ENCODE results near the gene PINLYP.

The PINLYP gene

DNA sequence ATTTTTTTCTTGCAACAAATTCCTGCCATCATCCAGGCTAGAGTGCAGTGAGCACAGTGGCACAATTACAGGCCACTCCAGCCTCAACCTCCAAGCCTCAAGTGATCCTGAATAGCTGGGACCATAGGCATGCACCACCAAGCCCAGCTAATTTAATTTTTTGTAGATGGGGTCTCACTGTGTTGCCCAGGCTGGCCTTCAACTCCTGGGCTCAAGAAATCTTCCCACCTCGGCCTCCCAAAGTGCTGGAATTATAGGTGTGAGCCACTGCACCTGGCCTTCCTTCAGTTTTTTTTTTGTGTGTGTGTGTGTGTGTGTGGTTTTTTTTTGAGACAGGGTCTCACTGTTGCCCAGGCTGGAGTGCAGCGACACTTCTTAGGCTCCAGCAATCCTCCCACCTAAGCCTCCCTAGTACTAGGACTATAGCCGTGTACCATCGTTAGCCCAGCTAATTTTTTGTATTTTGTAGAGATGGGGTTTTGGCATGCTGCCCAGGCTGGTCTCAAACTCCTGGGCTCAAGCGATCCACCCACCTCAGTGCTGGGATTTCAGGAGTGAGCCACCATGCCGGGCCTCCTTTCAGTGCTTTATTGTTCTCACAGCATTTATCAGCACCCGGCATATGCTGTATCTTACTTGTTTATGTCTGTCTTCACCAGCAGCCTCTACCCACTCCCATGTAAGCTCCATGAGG is 30.4 kb downstream of the PINLYP start:
- no peak overlapping the region for H3K27ac ChIP-seq (ENCODE audit: low read depth in 2 of 2, low read length in 2 of 2)
- no peak overlapping the region for H3K4me3 ChIP-seq (ENCODE audit: low read length in 2 of 2)

GRCh38 chr19:43606569-43607229 is 31.1 kb downstream of the PINLYP start:
- no peak overlapping the region for H3K27ac ChIP-seq (ENCODE audit: low read depth in 2 of 2, low read length in 2 of 2)
- H3K9me3 ChIP-seq (ENCODE audit: control insufficient read depth in 2 of 2, low read length in 2 of 2) = no peaks in the 10 kb centered on the region
- H3K4me1 ChIP-seq (ENCODE audit: control insufficient read depth in 2 of 2, insufficient read depth in 2 of 2, low read length in 2 of 2) = no peaks in the 10 kb centered on the region
- H3K36me3 ChIP-seq (ENCODE audit: control insufficient read depth in 2 of 2, insufficient read depth in 2 of 2, low read length in 2 of 2) = peaks cover 0 to 6% of the 10 kb centered on the region in 2 donors
- H3K9ac ChIP-seq (ENCODE audit: low read depth in 1 of 2, low read length in 2 of 2) = no peak overlapping the region
- H3K4me3 ChIP-seq (ENCODE audit: low read length in 2 of 2) = no peak overlapping the region
- no peaks in the 10 kb centered on the region for H3K27me3 ChIP-seq (ENCODE audit: control insufficient read depth in 2 of 2, insufficient read depth in 2 of 2, low read length in 2 of 2)

More for the DNA sequence above, 30.4 kb downstream of the PINLYP start:
- Histone ChIP-seq H3K36me3 (ENCODE audit: control insufficient read depth in 2 of 2, insufficient read depth in 2 of 2, low read length in 2 of 2) (peaks cover 4 to 8% of the 10 kb centered on the region in 2 donors), H3K4me1 (ENCODE audit: control insufficient read depth in 2 of 2, insufficient read depth in 2 of 2, low read length in 2 of 2) (no peaks in the 10 kb centered on the region), H3K27me3 (ENCODE audit: control insufficient read depth in 2 of 2, insufficient read depth in 2 of 2, low read length in 2 of 2) (no peaks in the 10 kb centered on the region), H3K9me3 (ENCODE audit: control insufficient read depth in 2 of 2, low read length in 2 of 2) (no peaks in the 10 kb centered on the region), H3K9ac (ENCODE audit: low read depth in 1 of 2, low read length in 2 of 2) (no peak overlapping the region)

DNA sequence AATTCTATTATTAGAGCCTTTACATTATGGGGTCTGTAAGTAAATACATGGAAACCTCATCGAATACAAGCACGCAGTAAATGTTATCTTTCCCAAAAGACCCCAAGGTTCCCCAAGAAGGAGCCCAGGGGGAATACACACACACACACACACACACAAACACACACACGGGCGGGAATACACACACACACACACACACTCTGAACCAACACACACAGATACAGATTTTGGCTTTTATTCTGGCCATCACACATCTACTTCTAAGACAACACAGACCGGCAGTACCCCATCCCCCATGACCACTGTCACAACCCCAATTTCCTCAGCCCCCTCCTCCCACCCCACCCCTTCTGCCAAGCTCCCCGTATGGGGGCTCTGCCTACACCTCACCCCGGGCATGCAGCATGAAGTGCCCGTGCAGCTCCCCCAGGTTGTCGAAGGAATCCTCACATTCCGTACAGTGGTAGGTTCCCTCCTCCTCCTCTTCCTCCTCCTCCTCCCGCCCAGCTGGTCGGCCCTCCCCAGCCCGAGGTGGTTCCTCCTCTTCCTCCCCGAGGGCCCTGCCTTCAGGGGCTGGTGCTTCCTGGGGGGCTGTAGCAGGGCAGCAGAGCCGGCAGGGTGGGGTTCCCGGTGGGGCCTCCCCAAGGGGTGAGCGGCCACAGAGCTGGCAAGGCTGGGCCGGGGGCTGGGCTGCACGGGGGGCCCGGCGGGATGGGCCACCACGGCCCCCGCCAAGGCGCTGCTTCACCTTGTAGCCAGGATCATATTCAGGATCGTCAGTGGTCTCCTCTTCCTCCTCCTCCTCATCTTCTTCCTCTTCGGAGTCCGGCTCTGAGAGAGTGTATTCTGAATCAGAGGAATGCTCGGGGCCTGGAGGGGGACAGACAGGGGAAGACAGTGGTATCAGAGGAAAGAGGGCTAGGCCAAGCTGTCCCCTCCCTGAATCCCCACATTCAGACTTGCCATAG is 31.9 kb downstream of the PINLYP start:
- Histone ChIP-seq H3K4me1 (ENCODE audit: control insufficient read depth in 2 of 2, insufficient read depth in 2 of 2, low read length in 2 of 2) (no peaks in the 10 kb centered on the region), H3K4me3 (ENCODE audit: low read length in 2 of 2) (no peak overlapping the region), H3K9ac (ENCODE audit: low read depth in 1 of 2, low read length in 2 of 2) (no peak overlapping the region), H3K36me3 (ENCODE audit: control insufficient read depth in 2 of 2, insufficient read depth in 2 of 2, low read length in 2 of 2) (peaks cover 0 to 12% of the 10 kb centered on the region in 2 donors), H3K27ac (ENCODE audit: low read depth in 2 of 2, low read length in 2 of 2) (no peak overlapping the region), H3K9me3 (ENCODE audit: control insufficient read depth in 2 of 2, low read length in 2 of 2) (no peaks in the 10 kb centered on the region), H3K27me3 (ENCODE audit: control insufficient read depth in 2 of 2, insufficient read depth in 2 of 2, low read length in 2 of 2) (no peaks in the 10 kb centered on the region)

DNA sequence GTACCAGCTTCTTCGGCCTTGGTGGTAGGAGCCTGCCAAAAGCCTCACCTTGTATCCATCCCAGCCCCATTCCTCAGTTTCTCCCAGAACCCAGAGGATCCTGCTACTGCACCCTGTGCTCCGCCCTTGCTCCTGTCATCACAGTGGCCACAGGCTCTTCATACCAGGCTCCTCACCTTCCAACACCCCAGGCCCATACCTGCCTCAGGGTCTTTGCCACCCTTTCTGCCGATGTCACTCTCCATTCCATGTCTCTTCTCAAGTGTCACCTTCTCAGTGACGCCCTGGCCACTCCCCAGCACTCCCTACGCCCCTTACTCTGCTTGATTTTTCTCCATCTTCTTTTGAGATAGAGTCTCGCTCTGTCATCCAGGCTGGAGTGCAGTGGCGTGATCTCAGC is 34.3 kb downstream of the PINLYP start:
- H3K36me3 ChIP-seq (ENCODE audit: control insufficient read depth in 2 of 2, insufficient read depth in 2 of 2, low read length in 2 of 2) = peaks cover 0 to 20% of the 10 kb centered on the region in 2 donors

DNA sequence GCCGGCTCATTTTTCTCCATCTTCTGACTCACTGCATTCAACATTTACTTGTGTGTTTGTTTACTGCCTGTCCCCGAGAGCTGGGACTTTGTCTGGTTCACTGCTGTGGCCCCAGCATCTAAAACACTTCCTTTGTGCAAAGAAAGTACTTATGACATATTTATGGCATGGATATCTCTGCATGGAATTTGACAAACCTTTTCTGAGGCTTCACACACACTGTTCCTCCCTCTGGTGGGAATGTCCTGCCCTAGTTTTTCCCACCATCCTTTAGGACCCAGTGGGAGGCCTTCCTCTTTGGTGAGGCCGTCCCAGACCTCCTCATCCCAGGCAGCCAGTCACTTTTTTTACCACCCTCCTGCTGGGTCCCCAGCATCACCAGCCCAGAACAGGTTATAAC is 34.9 kb downstream of the PINLYP start:
- H3K36me3 ChIP-seq (ENCODE audit: control insufficient read depth in 2 of 2, insufficient read depth in 2 of 2, low read length in 2 of 2) = peaks cover 0 to 20% of the 10 kb centered on the region in 2 donors
- H3K9me3 ChIP-seq (ENCODE audit: control insufficient read depth in 2 of 2, low read length in 2 of 2) = no peaks in the 10 kb centered on the region
- no peak overlapping the region for H3K4me3 ChIP-seq (ENCODE audit: low read length in 2 of 2)
- no peaks in the 10 kb centered on the region for H3K27me3 ChIP-seq (ENCODE audit: control insufficient read depth in 2 of 2, insufficient read depth in 2 of 2, low read length in 2 of 2)
- no peak overlapping the region for H3K27ac ChIP-seq (ENCODE audit: low read depth in 2 of 2, low read length in 2 of 2)
- H3K9ac ChIP-seq (ENCODE audit: low read depth in 1 of 2, low read length in 2 of 2) = no peak overlapping the region
- no peaks in the 10 kb centered on the region for H3K4me1 ChIP-seq (ENCODE audit: control insufficient read depth in 2 of 2, insufficient read depth in 2 of 2, low read length in 2 of 2)

More for the DNA sequence above, 34.3 kb downstream of the PINLYP start:
- Histone ChIP-seq H3K27ac (ENCODE audit: low read depth in 2 of 2, low read length in 2 of 2) (no peak overlapping the region), H3K4me3 (ENCODE audit: low read length in 2 of 2) (no peak overlapping the region), H3K9ac (ENCODE audit: low read depth in 1 of 2, low read length in 2 of 2) (no peak overlapping the region), H3K4me1 (ENCODE audit: control insufficient read depth in 2 of 2, insufficient read depth in 2 of 2, low read length in 2 of 2) (no peaks in the 10 kb centered on the region), H3K27me3 (ENCODE audit: control insufficient read depth in 2 of 2, insufficient read depth in 2 of 2, low read length in 2 of 2) (no peaks in the 10 kb centered on the region), H3K9me3 (ENCODE audit: control insufficient read depth in 2 of 2, low read length in 2 of 2) (no peaks in the 10 kb centered on the region)

- Histone ChIP-seq H3K27me3 (ENCODE audit: control insufficient read depth in 2 of 2, insufficient read depth in 2 of 2, low read length in 2 of 2) (no peaks in the 10 kb centered on the region), H3K4me3 (ENCODE audit: low read length in 2 of 2) (no peak within 1 kb of the TSS), H3K9ac (ENCODE audit: low read depth in 1 of 2, low read length in 2 of 2) (no peak within 1 kb of the TSS), H3K27ac (ENCODE audit: low read depth in 2 of 2, low read length in 2 of 2) (no peak within 1 kb of the TSS), H3K4me1 (ENCODE audit: control insufficient read depth in 2 of 2, insufficient read depth in 2 of 2, low read length in 2 of 2) (no peaks in the 10 kb centered on the region), H3K36me3 (ENCODE audit: control insufficient read depth in 2 of 2, insufficient read depth in 2 of 2, low read length in 2 of 2) (peaks cover 0 to 20% of the 10 kb centered on the region in 2 donors), H3K9me3 (ENCODE audit: control insufficient read depth in 2 of 2, low read length in 2 of 2) (no peaks in the 10 kb centered on the region)
Observed at GRCh38 chr19:43611788-43612187, 36.2 kb downstream of the PINLYP start, which contains the start of gene SRRM5. SRRM5 (plus strand) TSS chr19:43612088; CDS start chr19:43612122, 34 bp downstream.

DNA sequence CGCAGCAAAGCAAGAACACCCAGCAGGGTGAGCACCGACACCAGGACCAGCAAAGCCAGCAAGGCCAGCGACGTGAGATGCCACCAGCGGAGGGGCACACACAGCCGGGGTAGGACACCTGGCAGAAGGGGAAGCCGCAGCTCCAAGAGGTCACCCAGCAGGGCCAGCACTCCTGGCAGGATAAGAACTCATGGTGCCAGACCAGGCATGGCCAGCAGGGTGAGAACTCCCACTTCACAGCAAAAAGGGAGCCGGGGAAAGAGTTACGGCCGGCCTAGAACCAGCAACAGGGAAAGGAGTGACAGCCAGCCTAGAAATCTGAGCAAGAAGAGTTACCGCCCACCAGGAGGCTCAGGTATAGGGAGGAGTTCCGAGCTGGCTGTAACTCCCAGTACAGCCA is 36.8 kb downstream of the PINLYP start:
- Histone ChIP-seq H3K9me3 (ENCODE audit: control insufficient read depth in 2 of 2, low read length in 2 of 2) (no peaks in the 10 kb centered on the region), H3K36me3 (ENCODE audit: control insufficient read depth in 2 of 2, insufficient read depth in 2 of 2, low read length in 2 of 2) (peaks cover 0 to 17% of the 10 kb centered on the region in 2 donors), H3K4me1 (ENCODE audit: control insufficient read depth in 2 of 2, insufficient read depth in 2 of 2, low read length in 2 of 2) (no peaks in the 10 kb centered on the region), H3K27ac (ENCODE audit: low read depth in 2 of 2, low read length in 2 of 2) (no peak overlapping the region), H3K27me3 (ENCODE audit: control insufficient read depth in 2 of 2, insufficient read depth in 2 of 2, low read length in 2 of 2) (no peaks in the 10 kb centered on the region), H3K4me3 (ENCODE audit: low read length in 2 of 2) (no peak overlapping the region), H3K9ac (ENCODE audit: low read depth in 1 of 2, low read length in 2 of 2) (no peak overlapping the region)

- Histone ChIP-seq H3K27ac (ENCODE audit: low read depth in 2 of 2, low read length in 2 of 2) (no peak overlapping the region), H3K4me3 (ENCODE audit: low read length in 2 of 2) (no peak overlapping the region), H3K27me3 (ENCODE audit: control insufficient read depth in 2 of 2, insufficient read depth in 2 of 2, low read length in 2 of 2) (no peaks in the 10 kb centered on the region), H3K9me3 (ENCODE audit: control insufficient read depth in 2 of 2, low read length in 2 of 2) (no peaks in the 10 kb centered on the region), H3K9ac (ENCODE audit: low read depth in 1 of 2, low read length in 2 of 2) (no peak overlapping the region), H3K4me1 (ENCODE audit: control insufficient read depth in 2 of 2, insufficient read depth in 2 of 2, low read length in 2 of 2) (peaks cover 8 to 12% of the 10 kb centered on the region in 2 donors), H3K36me3 (ENCODE audit: control insufficient read depth in 2 of 2, insufficient read depth in 2 of 2, low read length in 2 of 2) (peaks cover 0 to 15% of the 10 kb centered on the region in 2 donors)
Observed at GRCh38 chr19:43616306-43616705, 40.7 kb downstream of the PINLYP start.

DNA sequence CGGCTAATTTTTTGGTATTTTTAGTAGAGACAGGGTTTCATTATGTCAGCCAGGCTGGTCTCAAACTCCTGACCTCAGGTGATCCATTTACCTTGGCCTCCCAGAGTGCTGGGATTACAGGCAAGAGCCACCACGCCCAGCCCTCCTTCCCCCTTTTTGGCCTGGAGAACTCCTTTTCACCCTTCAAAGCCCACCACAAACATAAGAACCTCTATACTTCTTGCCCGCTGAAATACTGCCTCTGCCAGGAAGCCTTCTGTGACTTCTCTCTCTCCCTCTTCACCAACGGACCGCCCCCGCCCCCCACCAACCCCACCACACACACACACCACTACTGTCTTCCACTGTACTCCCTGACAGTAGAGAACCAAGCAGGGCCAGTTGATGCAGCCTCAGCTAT is 41.4 kb downstream of the PINLYP start:
- H3K27ac ChIP-seq (ENCODE audit: low read depth in 2 of 2, low read length in 2 of 2) = no peak overlapping the region
- H3K4me1 ChIP-seq (ENCODE audit: control insufficient read depth in 2 of 2, insufficient read depth in 2 of 2, low read length in 2 of 2) = peaks cover 8 to 12% of the 10 kb centered on the region in 2 donors
- H3K27me3 ChIP-seq (ENCODE audit: control insufficient read depth in 2 of 2, insufficient read depth in 2 of 2, low read length in 2 of 2) = no peaks in the 10 kb centered on the region
- no peak overlapping the region for H3K9ac ChIP-seq (ENCODE audit: low read depth in 1 of 2, low read length in 2 of 2)
- H3K36me3 ChIP-seq (ENCODE audit: control insufficient read depth in 2 of 2, insufficient read depth in 2 of 2, low read length in 2 of 2) = peaks cover 0 to 15% of the 10 kb centered on the region in 2 donors
- H3K9me3 ChIP-seq (ENCODE audit: control insufficient read depth in 2 of 2, low read length in 2 of 2) = no peaks in the 10 kb centered on the region
- no peak overlapping the region for H3K4me3 ChIP-seq (ENCODE audit: low read length in 2 of 2)

All from mucosa of rectum (tissue), 2 donors.